ENCODE results near the gene DRICH1. TPM values are rescaled to one million over a fixed set of nuclear protein-coding genes. Genes with fewer than 3 reads are reported as not detected.
"Not testable (repeated sequence)": the region's sequence is repeated elsewhere in the genome, so short reads cannot be mapped to it uniquely, and the experiment has no call there.

Gene DRICH1
- total RNA-seq, 6 experiments from 2014 or later, result 0.27 to 0.47 TPM; not detected in 4

- no peak overlapping the region for H3K27ac ChIP-seq
- TF ChIP-seq POLR2A (IDR thresholded peaks at IDR 0.05) (no peak), CTCF (IDR thresholded peaks at IDR 0.05) (no peak)
- no peak overlapping the region for H3K4me3 ChIP-seq
- no peaks in the 10 kb centered on the region for H3K27me3 ChIP-seq
- ATAC-seq (no peak), DNase-seq (no peak)
- H3K9me3 ChIP-seq, result no peaks in the 10 kb centered on the region
- intact Hi-C loops (cut with DNase I), result no loop called here
- no peaks in the 10 kb centered on the region for H3K4me1 ChIP-seq
- WGBS (ENCODE audit: insufficient coverage, low coverage, low lambda C conversion rate, missing lambda C conversion rate), result 84% methylated on average over 4 of the region's 7 CpGs
- no peaks in the 10 kb centered on the region for H3K36me3 ChIP-seq
These were observed 28.9 kb downstream of the DRICH1 start for GRCh38 chr22:23603266-23603665.

- no peak for ATAC-seq
- TF ChIP-seq POLR2A (IDR thresholded peaks at IDR 0.05) (no peak), CTCF (IDR thresholded peaks at IDR 0.05) (no peak)
- Histone ChIP-seq H3K36me3 (no peaks in the 10 kb centered on the region), H3K27ac (no peak overlapping the region), H3K9me3 (no peaks in the 10 kb centered on the region), H3K4me1 (no peaks in the 10 kb centered on the region), H3K27me3 (no peaks in the 10 kb centered on the region), H3K4me3 (no peak overlapping the region)
- WGBS (ENCODE audit: insufficient coverage, low coverage, low lambda C conversion rate, missing lambda C conversion rate), result no CpG with 5 or more reads among the region's 9 CpGs
- no peak for DNase-seq
- intact Hi-C loops (cut with DNase I), result no loop called here
These were observed 33.2 kb downstream of the DRICH1 start for GRCh38 chr22:23598805-23599518.

GRCh38 chr22:23597576-23598268 is 34.4 kb downstream of the DRICH1 start:
- H3K4me3 ChIP-seq; H3K9me3 ChIP-seq; DNase-seq; intact Hi-C loops (cut with DNase I); H3K4me1 ChIP-seq; H3K36me3 ChIP-seq; H3K27ac ChIP-seq; H3K27me3 ChIP-seq: not testable (repeated sequence)
- ATAC-seq, result peak in 2 of 4 donors; percentile 17 to 42
- 67% methylated on average over 2 of the region's 7 CpGs for WGBS (ENCODE audit: insufficient coverage, low coverage, low lambda C conversion rate, missing lambda C conversion rate)

GRCh38 chr22:23595904-23596303 is 36.2 kb downstream of the DRICH1 start:
- H3K27ac ChIP-seq; DNase-seq; H3K9me3 ChIP-seq; H3K36me3 ChIP-seq; intact Hi-C loops (cut with DNase I); H3K27me3 ChIP-seq; ATAC-seq; H3K4me3 ChIP-seq; H3K4me1 ChIP-seq: not testable (repeated sequence)
- WGBS (ENCODE audit: insufficient coverage, low coverage, low lambda C conversion rate, missing lambda C conversion rate), result 34% methylated on average over 5 of the region's 6 CpGs

- TF ChIP-seq POLR2A (IDR thresholded peaks at IDR 0.05), result no peak
- no peak for TF ChIP-seq CTCF (IDR thresholded peaks at IDR 0.05)
- 91% methylated on average over 5 of the region's 7 CpGs for WGBS (ENCODE audit: insufficient coverage, low coverage, low lambda C conversion rate, missing lambda C conversion rate)
These were observed 40.3 kb downstream of the DRICH1 start for GRCh38 chr22:23591846-23592245.

More at GRCh38 chr22:23591846-23592245, 40.3 kb downstream of the DRICH1 start:
- H3K9me3 ChIP-seq, result no peaks in the 10 kb centered on the region
- DNase-seq (no peak), ATAC-seq (no peak)
- intact Hi-C loops (cut with DNase I), result loop anchor here in 1 of 2 donors (5.0 kb wide), 1 partner anchor 45 kb away; no protein-coding TSS in a partner anchor
- H3K4me3 ChIP-seq, result no peak overlapping the region
- no peak overlapping the region for H3K27ac ChIP-seq
- no peaks in the 10 kb centered on the region for H3K36me3 ChIP-seq
- H3K27me3 ChIP-seq, result no peaks in the 10 kb centered on the region
- H3K4me1 ChIP-seq, result no peaks in the 10 kb centered on the region

Measured in right lobe of liver (tissue), 6 donors.